IPS DF 4.7 (cell line): Measurements from ENCODE around the gene HOXD13.

Experiments used
- DNase-seq: peaks from one replicate; pipeline ENCODE4 v3.0.0-alpha.2; 2013; ENCODE audit warnings: low spot score; ENCODE audit errors: extremely low read depth

The HOXD13 gene

DNA sequence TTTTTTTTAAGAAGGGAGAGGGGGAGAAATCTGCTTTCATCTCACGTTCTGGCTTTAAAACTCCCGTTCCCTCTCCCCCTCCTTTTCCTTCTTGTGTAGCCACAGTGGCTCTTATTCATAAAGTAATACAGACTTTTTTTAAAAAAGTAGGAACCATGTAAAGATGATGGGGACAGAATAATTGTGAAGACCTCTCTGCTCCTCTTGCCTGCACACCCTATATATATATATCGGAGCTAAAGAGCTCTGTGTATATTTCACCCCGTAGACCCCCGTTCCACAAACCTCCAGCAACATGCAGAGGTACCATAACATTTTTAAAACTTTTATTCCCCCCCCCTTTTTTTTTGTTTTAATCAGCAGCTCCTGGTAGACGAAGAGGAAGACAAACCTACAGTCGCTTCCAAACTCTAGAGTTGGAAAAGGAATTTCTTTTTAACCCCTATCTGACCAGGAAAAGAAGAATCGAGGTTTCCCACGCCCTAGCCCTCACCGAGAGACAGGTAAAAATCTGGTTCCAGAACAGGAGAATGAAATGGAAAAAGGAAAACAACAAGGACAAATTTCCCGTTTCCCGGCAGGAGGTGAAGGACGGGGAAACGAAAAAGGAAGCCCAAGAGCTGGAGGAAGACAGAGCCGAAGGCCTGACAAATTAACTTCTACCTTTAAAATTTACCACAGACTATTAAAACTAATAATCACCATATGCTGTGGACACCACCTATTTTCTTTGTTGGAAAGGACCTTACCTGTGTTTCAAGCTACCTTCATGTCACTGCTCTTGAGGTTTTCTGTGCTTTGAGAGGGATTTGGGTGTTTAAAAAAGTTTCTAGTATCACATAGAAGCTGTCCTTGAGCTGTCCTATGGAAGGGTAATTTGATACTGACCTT, 38.7 kb downstream of the HOXD13 start:
- DNase-seq, result no peak

- no peak for DNase-seq
Measured at GRCh38 chr2:176131848-176132158, 39.3 kb downstream of the HOXD13 start.

DNA sequence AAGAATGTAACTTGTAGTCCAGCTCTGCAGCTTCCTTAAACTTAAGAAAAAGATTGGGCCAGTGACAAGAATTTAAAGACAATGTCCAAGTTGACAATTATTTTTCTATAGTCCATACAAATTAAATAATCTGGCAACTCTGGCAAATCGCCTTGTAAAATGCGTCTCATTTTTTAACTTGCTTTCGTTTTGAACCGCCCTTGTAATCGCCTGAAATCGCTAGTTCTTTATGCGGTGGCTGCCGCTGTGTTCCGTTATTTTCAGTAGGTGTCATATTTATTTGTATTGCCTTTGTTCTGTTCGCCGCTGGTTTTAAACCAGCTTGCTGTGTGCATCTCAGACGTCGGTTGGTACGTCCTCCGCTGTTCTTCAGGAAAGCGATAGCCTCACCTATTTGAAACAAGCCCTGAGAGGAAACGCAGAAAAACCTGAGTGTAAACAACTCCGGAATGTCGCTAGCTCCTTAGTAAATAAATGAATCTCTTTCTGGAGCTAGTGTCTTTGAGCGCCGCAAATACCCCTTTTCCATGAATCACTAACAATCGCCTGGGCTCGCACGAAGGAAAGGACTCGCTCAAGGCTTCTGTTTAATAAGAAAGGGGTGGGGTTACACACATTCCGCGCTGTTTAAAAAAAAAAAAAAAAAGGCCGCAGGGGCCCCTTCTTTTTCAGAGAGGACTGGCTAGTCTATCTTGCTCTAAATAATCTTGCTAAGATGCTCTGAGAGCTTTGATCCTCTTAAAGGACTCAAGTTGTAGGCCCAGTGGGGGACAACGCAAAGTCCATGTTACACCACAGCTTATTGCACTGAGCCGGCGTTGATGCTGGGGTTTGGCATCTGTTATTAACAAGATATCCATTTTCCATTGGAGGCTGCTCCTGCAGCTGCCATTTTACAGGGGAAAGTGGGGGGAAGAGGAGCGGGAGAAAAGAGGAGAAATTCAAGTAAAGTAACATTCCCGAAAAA, 40.0 kb downstream of the HOXD13 start:
- no peak for DNase-seq

GRCh38 chr2:176133389-176133788, 40.9 kb downstream of the HOXD13 start:
- DNase-seq, result no peak

DNA sequence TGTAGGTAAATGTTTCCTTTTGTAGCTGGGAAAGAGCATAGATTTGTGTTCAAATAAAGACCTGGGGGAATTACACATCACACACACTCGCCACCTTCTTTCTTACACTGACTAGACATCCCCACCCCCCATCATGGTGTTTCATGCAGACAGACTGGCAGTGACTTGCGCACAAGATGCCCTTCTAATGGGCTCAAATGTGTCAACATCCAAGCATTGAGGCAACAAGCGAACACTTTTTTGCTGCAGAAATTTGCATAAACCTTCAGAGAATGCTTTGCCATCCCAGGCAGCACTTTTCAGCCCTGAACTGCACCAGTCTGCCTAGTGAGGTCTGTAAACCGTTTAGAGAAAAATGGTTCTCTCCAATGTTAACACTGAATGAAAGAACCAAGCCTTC, 41.5 kb downstream of the HOXD13 start:
- DNase-seq, result no peak

DNA sequence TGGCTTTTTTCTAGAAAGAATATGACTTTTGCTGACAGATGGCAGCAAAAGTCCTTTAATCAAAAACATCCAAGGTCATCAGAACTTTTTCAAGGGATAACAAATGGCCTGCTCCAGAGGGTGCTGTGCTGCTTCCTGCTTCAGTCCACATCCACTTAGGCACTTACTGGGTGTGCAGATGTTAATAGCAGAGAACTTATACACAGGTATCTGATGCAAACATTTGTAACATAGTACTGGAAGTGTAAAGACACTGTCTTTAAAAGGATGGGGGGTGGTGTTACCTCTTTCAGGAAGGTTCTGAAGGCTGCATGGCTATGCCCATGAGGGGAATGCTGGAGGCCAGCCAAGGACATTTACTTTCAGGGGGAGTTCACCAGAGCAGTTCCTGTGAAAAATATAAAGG, 42.5 kb downstream of the HOXD13 start:
- no peak for DNase-seq

GRCh38 chr2:176136374-176137251, 44.1 kb downstream of the HOXD13 start:
- DNase-seq, result no peak

- DNase-seq, result no peak
Measured at GRCh38 chr2:176137252-176137580, 44.7 kb downstream of the HOXD13 start.

DNA sequence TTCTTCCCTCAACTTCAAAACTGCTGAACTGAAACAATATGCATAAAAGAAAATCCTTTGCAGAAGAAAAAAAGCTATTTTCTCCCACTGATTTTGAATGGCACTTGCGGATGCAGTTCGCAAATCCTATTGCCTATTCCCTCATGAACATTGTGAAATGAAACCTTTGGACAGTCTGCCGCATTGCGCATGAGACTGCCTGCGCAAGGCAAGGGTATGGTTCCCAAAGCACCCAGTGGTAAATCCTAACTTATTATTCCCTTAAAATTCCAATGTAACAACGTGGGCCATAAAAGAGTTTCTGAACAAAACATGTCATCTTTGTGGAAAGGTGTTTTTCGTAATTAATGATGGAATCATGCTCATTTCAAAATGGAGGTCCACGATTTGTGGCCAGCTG, 45.4 kb downstream of the HOXD13 start:
- DNase-seq, result no peak

DNA sequence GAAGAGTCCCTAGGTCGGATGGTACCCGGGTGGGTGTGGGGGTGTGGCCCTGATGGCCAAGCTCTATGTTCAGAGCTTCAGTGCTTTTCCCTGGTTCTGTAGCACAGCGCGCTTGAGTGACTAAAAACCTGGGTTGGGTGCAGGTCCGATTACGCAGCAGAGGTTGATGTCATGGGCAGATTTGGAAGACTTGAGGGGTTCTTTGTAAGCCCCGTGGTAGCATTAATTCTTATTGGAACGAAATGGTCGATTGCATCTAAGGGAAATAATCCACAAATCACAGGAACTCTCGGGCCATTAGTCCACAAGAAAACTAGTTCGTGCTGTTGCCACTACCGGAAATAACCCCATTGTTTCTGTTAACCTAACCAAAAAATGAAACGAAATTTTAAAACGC, 46.0 kb downstream of the HOXD13 start:
- no peak for DNase-seq

- no peak for DNase-seq
Measured at GRCh38 chr2:176138923-176139660, 46.6 kb downstream of the HOXD13 start.

DNA sequence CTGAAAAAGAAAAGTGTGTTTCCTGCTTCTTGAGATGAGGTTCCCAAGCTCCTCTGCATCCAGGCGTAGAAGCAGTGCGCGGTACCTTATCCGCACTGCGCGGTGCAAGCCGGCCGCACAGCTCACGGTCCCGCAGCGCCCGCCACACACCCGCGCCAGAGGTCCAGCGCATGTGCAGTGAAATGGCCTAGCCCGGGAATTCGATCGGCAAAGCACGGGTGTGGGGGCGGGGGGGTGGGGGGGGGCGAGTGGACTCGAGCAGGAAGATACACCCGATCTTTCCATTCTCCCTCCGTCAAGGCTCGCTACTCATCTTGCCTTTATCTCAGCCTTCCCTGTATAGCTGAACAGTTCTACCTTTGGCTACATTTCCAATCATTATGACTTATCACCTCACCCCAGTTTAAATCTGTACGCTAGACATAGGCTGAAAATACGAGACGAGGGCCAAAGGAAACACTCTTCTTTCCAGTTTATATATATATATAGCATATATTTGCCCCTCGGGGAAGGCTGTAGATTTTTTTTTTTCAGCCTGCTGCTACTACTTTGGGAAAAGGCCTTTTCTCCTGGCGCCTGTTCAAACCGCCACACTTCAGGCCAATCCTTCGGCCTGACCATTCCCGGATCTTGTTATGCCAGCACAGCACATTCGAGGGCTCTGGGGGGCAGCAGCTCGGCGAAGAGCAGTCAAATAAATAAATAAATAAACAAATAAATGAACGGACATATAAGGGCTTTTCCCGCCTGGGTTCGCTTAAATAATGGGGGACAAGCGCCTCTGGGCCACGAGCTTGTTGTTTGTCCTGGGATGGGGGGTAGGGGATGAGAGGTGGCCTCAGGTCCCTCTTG, 47.4 kb downstream of the HOXD13 start:
- DNase-seq, result no peak

- DNase-seq, result no peak
Measured at GRCh38 chr2:176140513-176141317, 48.2 kb downstream of the HOXD13 start.

DNA sequence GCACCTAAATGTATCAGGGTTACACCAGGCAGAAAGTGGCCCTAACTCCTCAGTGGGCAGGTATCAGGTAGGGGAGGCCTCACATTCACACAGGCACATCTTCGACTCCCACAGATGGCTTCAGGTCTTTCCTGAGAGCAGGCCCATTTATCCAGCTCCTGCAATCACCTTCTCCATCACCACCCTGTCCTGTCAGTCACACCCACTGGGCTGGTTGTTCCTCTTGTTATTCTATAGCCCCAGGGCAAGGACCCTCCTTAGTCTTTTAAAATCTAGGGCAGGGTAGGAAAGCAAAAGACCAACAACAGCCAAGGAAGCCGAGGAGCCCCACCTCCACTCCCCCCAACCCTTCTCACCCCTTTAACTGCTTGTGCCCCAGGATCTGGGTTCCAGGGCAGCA, 49.8 kb downstream of the HOXD13 start:
- no peak for DNase-seq
